GM18498 (cell line): ENCODE measurements around the gene XPO1.
"Not testable (repeated sequence)": the region's sequence is repeated elsewhere in the genome, so short reads cannot be mapped to it uniquely, and the experiment has no call there.

ENCODE experiments used
- ATAC-seq: cut with Tn5 transposase; IDR thresholded peaks from one replicate; pipeline ENCODE4 v1.9.1; 2021; ENCODE audit warnings: mild to moderate bottlenecking, moderate library complexity; ENCODE audit not compliant: unreplicated experiment

XPO1 gene

DNA sequence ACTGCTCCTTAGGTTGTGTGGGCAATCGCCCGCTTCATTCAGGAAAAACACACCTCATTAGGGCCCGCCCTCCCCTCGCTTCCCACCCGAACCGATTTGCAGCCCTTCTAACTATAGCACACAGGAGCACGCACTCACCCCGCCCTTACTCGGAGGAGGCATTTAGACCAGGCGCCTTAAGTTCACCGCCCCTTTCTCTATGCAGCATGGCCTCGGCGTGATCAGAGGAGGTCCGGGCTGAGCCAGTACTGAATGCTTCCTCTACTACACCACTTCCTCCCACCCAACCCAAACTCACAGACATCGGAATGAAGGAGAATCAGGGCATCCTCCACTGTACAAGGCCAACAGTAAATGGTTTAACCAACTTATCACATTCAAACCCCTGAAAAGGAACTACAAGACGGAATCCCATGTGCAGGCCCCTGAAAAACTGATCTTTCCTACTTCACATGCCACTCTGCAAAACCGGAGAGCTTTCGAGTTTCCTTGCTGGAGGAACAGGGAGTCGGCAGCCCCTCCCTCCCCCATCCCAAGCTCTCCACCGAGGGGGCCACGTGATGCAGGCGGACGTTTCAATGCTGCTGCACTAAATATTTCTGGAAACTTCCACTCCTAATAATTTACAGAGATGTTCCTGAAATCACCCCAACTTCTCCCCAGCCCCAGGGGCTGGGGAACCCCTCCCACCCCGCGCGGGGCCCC, 1.4 kb downstream of the XPO1 start:
- peak; percentile 49 for ATAC-seq

DNA sequence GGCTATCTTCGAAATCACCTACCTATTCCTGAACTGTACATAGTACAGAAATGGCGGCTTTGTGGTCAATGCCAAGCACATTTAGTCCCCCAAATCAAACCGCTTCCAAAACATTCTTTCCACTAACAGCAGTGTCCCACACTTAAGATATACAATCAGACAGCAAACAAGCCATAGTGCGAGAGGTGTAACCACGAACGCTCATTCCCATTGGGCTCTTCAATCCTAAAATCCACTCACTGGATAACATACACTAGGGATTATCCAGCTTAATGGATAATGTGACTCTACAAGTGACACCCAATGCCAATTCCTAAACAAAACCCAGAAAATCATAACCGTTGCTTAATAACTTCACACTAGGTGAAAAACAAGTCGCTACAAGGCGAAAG, 2.0 kb downstream of the XPO1 start:
- ATAC-seq: no peak

DNA sequence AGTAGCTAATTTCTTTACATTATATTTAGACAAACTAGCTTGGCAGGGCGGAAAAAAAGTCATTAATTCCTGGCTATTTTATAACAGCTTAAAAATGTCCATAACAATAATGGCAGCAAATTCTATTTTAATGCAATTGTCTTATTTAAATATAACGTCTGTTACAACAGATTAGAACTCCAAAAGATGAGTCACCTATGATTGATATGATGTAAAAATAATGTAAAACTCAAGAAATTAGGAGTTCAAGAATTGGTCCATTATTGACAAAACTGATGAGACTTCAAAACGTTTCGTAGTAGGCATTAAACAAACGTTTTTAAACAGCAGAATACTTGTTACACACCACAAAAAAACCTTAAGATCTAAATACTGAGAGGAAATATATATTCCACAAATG, 2.7 kb downstream of the XPO1 start:
- no peak for ATAC-seq

DNA sequence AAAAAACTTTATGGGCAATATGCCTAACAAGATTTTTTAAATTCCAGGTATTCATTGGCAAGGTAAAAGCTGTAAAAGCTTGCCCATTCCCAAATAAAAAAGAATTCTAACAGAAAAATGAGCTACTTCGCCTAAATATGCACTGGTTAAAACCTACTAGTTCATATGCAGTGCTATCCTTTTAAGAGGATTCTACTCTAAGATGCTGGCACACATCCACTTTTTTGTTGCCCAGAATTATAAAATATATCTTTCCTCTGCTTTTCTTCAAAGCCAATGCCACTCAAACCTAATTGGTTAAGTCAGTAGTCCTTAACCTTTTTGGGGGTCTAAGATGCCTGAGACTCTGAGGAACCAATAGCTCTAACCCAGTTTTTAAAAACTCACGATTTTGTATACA, 3.2 kb downstream of the XPO1 start:
- ATAC-seq: no peak

DNA sequence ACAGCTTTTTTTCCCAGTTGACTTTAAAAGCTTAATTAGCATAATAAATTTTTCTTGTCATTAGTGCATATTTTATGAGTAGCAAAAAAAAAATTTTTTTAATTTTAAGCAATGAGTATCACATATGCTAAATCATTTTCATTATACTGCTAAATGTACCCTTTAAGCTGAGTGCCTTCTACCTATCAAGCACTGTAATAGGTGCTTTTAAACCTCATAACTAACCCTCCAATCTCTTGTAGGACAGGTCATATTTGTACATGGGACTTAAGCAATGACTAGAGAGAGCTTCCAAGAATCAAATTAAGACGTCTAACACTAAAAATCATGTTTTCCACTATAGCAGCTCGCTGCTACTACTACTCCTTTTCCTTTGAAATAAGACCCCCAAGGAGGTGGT, 7.4 kb downstream of the XPO1 start:
- ATAC-seq: no peak

DNA sequence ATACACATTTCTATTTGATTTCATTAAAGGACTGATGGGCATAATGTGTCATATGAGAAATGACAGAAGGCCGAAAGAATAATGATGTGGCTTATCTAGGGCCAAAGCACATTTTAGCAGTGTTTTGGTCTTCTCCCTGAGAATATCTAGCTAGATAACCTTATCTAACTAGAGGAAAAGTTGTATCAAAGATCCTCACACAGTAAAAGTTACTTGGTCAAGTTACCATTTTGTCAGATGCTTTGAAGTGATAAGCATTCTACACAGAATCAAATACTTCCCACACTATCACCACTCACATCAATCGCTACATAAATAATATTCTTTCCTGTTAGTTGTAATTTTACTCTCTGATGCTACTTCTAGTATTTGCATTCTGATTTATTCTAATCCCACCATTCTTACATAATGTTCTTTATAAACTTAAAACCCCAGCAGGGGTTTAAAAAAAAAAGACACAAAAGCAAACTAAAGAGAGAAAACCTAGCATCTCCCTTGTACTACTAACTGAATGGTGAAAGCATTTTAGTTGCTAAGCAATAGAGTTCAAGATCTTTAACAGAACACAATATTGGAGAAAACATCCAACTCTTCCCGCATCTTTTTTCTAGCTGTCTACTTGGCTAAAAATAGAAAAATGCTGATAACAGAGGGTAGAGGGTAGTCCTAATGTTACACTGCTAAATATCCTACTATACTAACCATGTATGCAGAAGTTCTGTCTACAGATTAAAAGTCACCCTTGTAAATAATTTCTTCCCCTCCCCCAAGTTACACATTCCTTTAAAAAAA, 8.0 kb downstream of the XPO1 start:
- ATAC-seq: no peak

DNA sequence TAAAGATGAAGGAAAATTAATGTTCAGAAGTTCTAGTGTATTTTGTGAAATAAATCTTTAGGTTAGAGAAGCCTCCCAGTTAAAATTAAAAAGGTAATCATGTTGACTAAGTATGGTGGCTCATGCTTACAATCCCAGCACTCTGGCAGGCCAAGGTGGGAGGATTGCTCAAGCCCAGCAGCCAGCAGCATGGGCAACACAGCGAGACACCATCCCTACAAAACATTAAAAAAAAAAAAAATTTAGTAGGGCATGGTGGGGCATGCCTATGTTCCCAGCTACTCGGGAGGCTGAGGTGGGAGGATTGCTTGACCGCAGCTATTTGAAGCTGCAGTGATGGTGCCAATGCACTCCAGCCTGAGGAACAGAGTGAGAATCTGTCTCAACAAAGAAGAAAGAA, 17.9 kb downstream of the XPO1 start:
- ATAC-seq: no peak

DNA sequence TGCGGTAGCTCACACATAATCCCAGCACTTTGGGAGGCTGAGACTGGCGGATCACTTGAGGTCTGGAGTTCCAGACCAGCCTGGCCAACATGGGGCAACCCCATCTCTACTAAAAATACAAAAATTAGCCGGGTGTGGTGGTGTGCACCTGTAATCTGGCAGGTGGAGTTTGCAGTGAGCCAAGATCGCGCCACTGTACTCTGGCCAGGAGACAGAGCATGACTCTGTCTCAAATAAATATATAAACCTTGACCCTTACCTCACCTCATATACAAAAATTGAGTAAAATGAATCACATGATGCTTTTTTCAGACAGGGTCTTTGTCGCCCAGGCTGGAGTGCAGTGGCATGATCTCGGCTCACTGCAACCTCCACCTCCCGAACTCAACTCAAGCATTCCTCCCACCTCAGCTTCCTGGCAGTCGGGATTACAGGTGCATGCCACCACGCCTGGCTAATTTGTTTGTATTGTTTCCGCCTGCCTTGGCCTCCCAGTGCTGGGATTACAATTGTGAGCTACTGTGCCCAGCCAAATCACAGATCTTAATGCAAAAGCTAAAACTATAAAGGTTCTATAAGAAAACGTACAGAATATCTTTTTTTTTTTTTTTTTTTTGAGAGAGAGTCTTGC, 25.3 kb downstream of the XPO1 start:
- no peak for ATAC-seq

DNA sequence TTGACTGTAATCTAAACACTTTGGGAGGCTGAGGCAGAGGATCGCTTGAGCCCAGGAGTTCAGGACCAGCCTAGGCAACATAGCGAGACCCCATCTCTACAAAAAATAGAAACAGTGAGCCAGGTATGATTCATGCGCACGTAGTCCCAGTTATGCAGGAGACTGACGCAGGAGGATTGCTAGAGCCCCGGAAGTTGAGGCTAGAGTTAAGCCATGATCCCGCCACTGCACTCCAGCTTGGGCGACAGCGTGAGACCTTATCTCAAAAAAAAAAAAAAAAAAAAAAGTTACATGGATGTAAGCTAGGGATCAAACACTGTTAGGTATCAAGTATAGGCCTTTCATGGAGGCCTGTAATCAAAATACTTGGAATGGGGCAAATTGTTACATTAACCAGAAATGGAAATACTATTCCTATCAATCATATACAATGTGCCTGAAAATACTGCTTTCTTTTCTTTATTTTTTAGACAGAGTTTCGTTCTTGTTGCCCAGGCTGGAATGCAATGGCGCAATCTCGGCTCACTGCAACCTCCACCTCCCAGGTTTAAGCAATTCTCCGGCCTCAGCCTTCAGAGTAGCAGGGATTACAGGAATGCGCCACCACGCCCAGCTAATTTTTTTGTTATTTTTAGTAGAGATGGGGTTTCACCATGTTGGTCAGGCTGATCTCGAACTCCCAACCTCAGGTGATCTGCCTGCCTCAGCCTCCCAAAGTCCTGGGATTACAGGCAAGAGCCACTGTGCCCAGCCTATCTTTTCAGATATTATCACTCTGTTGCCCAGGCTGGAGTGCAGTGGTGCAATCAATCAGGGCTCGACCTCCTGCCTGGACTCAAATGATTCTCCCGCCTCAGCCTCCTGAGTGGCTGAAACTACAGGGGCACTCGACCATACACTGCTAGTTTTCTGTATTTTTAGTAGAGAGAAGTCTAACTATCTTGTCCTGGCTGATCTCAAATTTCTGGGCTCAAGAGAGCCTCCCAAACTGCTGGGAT, 27.2 kb downstream of the XPO1 start:
- no peak for ATAC-seq

DNA sequence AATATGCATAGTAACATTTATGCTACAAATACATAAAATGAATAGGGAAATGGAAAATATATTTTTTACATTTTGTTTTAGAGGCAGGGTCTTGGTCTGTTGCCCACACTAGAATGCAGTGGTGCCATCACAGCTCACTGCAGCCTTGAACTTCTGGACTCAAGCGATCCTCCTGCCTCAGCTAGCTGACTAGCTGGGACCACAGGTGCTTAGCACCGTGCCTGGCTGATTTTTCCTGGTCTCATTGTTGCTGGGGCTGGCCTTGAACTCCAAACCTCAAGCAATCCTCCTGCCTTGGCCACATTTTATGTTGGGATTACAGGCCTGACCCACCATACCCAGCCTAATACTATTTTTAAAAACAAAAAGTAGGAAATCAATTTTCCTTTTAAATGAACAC, 33.2 kb downstream of the XPO1 start:
- ATAC-seq: no peak

DNA sequence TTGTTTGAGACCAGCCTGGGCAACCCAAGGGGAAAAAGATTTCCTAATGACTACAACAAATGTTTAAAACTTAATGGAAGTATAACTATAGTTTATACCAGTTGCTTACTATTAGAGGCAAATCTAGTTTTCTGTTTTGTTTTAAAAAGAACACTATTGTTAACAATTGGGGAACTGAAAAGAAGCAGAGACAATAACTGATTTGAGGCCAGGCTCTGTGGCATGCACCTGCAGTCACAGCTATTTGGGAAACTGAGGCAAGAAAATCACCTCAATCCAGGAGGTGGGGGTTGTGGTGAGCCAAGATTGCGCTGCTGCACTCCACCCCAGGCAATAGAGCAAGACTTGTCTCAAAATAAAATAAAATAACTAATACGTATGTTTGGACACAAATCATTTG, 39.1 kb downstream of the XPO1 start:
- no peak for ATAC-seq

DNA sequence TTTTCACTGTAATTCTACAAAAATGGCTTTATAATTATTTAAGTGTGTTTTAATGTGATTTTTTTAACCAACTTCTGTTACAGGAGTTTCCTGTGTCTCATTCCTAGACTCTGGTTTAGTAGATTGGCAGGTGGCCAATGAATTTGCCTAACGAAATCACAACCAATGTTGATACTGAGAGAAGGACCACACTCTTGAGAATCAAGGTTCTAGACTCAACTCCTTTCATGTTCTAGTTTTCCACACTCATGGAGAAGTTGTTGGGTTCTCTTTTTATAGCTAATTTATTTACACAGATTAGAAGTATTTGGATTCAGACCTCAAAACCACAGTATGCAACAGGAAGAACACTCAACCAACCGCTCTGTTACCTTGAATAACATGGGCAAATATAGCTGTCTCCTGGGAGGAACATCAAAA, 44.6 kb downstream of the XPO1 start:
- ATAC-seq: no peak

DNA sequence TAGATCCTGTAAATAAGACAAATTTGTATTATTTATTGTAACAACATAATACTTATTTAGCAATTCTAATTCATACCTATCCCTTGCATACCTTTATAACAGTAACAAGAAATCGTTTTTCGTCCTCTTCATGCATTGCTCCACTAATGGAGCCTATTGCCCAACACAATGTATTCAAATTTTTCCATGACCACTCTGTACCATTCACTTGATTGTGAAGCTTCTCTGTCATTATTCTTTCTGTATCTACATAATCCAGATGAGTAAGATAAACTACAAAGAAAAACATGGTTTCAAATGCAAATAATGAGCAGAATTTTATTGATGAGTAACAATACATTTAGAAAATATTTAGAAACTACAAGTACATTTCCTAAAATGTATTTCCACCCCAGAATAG, 45.7 kb downstream of the XPO1 start:
- no peak for ATAC-seq

DNA sequence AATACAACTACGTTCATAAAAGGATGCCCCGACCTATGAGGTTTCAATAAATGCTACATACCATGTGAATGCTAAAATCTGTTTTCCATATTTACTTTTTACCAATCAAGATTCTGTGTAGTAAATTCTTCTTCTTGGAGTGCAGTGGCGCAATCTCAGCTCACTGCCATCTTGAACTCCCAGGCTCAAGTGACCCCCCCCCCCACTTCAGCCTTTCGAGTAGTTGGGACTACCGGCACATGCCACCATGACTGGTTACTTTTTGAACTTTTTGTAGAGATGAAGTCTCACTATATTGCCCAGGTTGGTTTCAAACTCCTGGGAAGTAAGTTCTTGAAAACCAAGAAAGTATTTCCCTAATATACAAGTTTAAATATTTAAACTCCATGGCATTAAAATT, 52.9 kb downstream of the XPO1 start:
- ATAC-seq: no peak

DNA sequence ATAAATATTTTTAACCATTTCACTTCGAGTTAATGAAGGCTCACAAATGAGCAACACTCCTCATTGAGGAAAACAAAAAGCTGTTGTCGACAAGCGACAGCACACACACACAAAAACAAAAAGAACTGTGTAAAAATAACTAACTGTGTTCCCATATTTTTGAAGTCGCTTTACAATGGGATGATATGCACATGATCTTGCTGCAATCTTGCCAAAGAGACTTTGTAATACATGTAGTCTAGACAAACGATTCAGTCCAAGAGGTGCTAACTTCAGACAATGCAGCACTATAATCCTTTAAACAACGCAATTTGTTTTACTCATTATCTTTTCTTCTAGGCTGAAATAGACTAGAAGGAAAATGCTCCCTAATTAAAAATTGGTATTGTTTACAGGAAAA, 60.1 kb downstream of the XPO1 start:
- no peak for ATAC-seq

DNA sequence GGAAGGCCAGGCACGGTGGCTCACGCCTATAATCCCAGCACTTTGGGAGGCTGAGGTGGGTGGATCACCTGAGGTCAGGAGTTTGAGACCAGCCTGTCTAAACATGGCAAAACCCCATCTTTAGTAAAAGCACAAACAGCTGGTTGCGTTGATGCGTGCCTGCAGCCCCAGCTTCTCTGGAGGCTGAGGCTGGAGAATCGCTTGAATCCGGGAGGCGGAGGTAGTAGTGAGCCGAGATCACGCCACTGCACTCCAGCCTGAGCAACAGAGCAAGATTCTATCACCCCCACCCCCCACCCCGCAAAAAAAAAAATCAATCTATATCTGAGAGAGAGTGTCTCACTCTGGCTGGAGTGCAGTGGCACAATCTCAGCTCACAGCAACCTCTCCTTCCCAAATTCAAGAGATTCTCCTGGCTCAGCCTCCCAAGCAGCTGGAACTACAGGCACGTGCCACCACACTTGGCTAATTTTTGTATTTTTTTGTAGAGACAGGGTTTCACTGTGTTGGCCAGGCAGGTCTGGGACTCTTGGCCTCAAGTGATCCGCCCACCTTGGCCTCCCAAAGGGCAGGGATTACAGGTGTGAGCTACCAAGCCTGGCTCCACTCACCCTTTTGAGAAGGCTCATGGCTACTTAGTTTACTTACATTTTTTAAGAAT, 61.1 kb downstream of the XPO1 start:
- ATAC-seq: not testable (repeated sequence)

DNA sequence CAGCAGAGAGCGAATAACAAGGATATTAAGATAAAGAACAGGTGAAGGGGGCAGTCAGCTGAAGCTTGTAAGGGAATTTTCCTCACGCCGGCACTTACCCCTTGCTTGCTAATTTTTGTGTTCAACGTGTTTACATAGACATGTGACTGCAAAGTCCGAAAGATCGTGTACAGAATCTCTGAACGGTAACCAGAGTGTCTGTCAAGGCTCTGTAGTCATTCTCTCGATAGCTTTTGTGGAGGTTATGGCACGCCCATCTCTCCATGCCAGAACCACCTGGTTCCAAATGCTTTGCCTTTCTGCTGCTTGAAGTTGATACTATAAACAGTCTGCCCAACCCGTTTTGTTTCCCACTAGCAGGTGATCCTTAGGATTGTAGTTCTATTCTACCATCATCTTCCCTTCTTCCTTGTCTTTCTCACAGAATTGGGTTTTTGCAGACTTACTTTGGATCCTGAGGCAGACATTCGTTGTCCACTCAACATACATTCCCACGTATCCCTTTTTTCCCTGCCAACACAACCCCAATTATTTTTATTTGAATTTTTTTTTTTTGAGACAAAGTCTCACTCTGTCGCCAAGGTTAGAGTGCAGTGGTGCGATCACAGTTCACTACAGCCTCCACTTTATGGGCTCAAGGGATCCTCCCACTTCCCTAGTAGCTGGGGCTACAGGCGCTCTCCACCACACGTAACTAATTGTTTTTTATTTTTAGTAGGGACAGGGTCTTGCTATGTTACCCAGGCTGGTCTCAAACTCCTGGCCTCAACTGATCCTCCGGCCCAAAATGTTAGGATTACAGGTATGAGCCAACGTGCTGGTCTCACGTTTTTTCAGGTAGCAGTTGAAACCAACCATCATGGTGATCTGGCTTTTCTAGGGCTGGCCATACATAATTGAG, 66.0 kb downstream of the XPO1 start:
- no peak for ATAC-seq

DNA sequence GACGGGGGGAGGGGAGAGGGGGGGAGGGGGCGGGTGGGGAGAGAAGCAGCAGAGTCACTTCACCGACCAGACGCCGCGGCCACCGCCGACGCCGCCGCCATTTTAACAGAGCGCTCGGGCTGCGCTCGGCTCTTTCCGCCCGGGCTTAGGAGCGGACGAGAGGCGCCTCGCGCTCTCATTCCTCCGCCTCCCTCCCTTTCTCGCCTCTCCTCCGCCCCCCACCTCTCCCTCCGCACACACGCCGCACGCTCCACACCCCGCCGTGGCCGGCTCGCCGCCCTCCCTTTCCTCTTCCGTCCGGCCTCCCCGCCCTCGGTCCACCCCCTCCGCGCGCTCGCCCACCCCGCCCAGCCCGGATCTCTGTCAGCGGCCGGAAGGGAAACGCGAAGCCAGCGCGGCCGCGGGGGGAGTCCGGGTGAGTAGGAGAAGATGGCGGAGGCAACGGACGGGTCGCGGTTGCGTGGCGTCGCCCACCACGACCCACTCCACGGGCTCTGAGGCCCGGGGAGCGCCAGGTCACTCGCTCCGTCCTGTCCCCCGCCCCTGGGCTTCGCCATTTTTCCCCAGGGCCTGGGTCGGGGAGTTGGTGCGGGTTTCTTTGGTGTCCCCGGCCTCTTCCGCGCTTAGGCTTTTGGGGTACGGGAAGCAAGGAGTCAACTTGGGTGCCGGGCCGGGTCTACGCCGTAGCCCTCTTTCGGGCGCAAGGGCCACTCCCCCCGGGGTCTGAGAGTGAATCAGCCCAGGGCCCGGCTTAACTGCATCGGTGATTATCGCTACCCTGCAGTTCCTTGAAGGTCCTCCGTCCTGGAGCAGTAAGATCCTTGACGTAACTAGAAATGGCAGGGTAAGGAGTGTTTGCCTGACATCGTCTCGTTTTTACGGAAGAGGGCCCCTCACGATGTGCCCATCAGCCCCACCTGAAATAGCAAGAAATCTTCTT, 66.9 kb downstream of the XPO1 start, which contains the start of gene USP34:
Gene USP34, minus strand, starts transcription at position 123 of the 940 bp plus-strand sequence. CDS start 395 bp downstream, outside the sequence.
- peak; percentile 81 for ATAC-seq
